Measurements from ENCODE around the gene PTS.

The PTS gene

DNA sequence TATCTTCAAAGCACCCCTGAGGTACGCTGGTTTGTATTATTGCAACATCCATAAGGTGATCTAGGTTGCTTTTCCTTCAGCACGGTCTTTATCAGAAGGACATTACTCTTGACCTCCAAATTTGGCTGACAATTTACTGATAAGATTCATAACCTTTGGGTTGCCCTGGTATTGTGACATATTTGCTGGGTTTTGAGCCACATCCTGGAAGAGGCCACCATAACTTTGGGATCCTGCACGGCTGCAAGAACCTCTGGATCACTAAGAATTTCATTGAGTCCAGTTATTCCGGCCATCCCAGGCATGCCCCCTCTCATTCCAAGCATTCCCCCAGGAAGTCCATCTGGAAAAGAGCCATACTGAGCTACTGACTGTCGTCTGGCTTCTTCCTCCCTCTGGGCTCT lies 41.0 kb downstream of the PTS start:
- no peak for DNase-seq

DNA sequence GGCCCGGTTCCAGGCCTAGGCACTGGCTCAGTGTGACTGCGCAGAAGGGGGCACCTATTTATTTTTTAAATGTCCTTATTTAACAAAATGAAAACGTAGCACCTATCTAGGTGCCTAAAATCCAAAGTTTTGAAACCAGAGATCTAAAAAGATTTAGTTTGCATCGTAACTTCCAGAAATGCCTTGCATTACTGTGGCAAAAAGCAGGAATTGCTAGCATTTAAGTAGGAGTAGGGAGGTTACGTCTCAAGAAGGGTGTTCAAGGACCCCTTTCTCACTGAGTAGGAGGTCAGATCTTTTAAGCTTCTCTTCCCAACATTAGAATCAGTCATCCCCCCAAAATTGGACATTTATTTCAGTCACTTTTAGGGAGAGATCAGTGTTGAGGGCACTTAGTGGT lies 42.2 kb downstream of the PTS start:
- DNase-seq, result no peak

DNA sequence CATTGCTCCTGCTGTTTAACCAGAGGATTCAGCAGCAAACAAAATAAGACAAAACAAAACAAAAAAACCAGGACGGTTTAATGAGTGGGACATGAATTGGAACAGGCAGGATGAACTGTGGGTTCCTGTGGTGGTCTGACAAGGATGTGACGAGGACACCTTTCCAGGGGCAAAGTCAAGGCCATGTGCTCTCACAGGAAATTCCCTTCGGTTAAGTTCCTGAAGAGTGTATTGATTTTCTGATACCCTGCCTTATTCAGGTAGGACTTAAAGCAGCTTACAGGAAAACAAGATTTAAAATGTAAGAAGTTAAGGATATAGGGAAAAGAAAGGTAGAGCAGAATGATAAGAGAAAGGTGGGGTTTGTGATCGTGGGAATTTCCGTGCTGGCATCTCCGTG lies 42.9 kb downstream of the PTS start:
- DNase-seq, result no peak

DNA sequence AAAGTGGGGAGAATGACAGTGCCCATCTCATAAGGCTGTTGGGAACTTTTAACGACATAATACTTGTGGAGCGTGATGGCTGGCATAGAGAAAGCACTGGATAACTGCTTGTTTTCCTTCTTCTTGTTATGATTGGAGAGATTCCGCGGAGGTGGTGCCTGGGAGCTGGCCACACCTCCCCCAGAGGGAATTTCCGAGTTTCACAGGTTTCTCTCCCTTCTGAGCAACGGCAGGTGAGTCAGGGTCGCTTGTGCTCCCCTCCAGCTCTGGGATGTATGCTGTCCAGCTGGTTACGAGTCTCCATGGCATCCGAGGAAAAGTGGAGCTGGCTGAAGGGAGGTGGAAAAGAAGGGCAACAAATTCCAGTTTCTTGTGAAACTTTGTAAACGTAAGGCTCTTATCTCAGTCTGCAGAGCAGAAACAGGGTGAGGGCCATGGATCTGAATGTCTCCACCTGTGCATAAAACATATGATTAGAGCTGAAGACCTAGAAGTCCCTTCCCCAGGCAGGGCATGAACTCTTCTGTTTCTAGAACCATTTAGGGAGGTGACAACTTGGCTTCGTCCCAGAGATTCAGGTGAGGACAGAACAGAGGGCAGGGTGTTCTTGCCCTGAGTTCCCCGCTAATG lies 44.4 kb downstream of the PTS start:
- DNase-seq, result no peak

DNA sequence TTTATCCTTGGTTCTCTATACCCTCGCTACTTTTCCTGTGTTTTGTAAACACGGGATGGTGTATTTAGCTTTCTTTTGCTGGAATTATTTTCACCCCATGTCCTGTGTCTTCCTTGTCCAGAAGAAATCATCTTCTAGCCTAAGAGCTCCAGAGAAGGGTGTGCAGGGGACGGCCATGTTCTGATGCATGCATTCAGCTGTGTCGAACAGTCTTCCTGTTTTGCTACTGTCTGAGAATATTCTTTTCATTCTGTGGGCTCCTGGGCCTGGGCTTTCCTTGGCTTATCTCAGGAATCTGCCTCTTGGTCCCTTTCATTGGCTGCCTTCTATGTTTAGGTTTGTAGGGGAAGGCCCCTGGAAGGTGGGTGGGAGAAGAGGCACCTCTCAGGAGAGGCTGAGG lies 45.0 kb downstream of the PTS start:
- no peak for DNase-seq

DNA sequence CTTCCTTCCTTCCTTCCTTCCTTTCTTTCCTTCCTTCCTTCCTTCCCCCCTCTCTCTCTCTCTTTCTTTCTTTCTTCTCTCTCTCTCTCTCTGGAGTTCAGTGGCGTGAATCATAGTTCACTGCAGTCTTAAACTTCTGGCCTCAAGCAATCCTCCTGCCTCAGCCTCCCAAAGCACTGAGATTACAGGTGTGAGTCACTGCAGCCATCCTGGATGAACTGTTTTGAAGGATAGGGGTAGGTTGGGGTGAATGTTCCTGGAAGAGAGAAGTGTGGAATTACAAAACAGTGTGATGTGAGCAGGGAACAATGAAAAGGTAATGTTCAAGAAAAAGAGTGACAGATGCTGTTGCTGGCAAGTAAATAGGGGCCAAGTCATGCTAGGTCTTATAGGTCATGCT lies 46.8 kb downstream of the PTS start:
- DNase-seq, result no peak

DNA sequence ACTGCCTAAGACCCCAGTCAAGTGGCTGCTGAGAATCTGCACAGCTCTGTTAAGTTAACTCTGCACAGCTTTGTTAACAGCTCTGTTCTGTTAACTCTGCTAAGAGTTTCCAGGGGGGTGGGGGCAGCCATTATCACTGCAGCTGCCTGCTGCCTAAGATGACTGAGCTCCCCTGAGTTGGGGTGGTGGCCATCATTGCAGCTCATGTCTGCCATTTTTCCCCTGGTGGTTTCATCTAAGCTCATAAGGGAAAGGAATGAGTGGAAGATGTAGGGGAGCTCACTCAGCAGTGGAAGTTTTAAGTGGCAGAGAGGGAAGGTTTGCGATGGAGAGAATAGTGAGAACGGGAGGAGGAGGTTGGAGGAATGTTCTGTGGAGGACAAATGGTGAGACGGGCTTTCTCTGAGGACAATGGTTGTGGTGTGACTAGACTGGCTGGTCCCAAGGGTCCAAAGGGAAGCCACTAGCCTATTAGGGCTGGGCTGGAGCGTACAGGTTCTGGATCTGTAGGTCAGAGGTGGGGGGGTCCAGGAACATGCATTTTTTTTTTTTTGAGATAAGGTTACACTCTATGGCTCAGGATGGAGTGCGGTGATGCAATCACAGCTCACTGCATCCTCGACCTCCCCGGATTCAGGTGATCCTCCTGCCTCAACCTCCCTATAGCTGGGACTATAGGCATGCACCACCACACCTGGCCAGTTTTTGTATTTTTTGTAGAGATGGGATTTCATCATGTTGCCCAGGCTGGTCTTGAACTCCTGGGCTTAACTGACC lies 48.0 kb downstream of the PTS start:
- DNase-seq, result no peak

DNA sequence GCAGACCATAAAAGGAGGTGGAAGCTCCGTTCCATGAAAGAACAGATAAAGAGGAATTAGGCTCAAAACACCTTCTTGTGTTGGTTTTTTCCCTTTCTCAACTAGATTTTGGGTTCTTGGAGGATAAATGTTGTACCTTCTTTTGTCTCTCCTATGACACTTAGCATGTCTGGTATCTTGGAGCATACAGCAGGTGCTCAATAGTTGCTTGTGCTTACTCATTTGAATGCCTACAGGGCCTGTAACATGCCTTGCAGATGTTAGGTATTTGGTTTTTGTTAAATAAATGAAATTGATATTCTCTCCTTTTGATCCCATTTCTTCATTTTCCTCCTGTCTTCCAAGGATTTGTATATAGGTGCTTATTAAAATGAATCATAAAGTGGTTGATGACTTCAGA lies 50.8 kb downstream of the PTS start:
- no peak for DNase-seq

DNA sequence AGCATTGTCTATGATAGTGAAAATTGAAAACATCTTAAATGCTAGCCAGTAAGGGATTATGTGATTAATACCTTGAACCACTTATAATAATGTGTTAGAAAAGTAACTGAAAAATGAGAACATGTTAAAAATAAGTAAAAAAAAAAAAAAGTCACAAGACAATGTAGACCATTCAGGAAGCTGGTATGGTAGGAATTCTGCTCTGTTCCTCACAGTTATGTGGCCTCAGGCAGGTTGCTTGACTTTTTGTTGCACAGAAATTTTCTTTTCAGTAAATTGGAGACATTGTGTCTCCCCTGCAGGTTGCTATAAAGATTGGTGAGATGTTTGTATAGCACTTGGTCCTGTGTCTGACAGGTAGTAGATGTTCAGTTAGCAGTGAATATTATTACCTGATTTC lies 51.7 kb downstream of the PTS start:
- no peak for DNase-seq

DNA sequence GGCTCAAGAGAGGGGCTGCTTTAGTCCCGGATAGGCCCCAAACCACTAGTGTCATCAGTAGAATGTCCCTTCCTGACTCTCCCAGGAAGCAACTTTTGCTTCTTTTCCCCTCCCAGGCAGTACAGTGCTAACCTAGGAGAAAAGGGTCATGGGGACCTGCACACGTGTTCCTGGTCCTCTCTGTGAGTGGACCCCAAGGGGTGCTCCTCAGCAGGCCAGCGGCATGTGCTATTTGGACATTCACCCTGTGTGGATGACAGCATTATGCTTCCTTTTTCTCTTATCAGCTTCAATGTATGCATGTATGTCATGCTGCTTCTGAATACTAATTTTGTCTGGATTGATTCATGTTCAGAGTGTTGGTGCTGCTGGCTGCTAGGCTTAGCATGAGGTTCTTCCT lies 52.6 kb downstream of the PTS start:
- no peak for DNase-seq

DNA sequence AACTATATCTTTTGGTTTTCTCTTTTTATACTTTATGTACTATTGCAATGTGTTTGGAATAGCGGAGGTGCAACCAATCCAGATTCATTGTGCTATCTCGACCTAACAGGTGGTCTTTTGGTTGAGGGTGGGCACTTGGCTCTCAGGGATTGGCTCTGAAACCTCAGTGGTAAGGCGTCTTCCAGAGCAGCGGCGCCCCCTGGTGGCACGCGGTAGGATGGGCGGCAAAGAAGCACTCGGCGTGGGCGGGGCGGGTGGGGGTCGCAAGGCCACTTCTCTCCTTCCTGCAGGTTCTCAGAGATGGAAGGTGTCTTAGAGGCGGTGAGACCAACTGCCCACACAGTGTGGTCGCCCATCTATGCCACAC lies 53.7 kb downstream of the PTS start:
- DNase-seq, result peak; percentile 38

DNA sequence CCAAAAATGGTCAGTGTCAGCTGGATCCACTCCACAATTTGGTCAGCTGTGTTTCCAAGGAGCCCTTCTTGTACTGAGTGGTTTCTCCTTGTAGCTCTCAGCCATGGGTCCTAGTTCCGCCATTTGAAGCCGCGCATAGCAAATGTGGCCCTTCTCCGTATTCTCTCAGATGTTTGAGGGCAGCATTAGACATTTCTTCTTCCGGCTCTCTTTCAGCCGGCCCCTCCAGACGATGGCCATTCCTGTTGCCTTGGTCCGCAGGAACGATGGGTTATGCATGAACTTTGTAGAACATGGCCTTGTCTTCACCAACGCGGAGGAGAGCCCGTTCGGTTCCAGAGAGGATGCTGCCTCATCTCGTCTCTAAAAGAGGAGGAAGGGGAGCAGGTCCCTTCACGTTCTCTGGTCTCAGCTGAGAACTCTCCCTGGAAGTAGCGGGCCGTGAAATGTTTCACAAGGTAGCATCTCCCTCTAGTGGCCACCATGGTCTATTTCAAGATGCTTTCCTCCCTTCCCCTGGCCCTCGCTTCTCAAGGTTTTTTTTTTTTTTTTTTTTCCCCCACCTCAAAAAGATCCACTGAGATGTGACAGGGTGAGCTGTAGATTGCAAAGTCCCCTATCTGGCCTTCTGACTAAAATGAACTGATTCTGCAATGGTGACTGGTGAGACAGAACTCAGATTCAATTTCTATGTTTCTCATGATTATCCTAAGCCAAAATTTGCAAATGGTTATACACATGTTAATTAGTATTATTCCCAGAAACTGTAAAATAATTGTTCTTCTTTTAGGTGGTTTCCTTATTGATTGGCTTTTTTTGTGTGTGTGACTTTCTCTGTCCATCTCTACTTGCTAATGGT lies 54.3 kb downstream of the PTS start:
- peak; percentile 73 for DNase-seq

DNA sequence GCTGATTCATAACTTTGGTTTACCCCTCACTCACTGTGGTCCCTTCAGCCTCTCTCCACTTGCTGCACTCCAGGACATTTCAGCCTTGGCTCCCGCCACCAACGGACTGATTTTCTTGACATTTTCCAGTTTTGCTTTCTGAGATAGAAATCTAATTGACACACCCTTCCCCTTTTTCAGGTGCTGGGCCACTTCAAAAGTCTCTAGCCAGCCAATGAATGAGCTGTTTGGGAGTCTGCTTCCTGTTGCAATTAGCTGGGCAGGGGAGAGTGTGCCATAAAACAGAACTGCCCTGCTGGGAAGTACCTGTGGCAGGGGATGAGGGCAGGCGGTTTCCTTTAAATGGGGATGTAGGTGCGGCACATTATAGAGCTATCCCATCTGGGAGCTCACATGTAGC lies 55.5 kb downstream of the PTS start:
- DNase-seq, result no peak

All from NCI-H2227 treated with DMSO at 0.1 percent for 48 hours (cell line).